Head of caudate nucleus (tissue), 42 donors: ENCODE results near the gene METRN.
A peak's percentile ranks its signal among the peaks of the same experiment; 100 is the strongest.
"Not testable (repeated sequence)": the region's sequence is repeated elsewhere in the genome, so short reads cannot be mapped to it uniquely, and the experiment has no call there.

Source experiments
- DNase-seq, 42 donors: peaks; one replicate each; pipeline versions ENCODE4 v3.0.0 to v3.0.0-alpha.2; 2020 to 2021; ENCODE audit warnings: mixed read lengths in 7 of 42
- intact Hi-C: fragments of 100-400 bp; cut with DNase I; formaldehyde crosslinking; loops from one replicate; pipeline ENCODE4 v1.15.0; 2022

The METRN gene

GRCh38 chr16:740764-741505 lies 26.0 kb downstream of the METRN start, which contains the start of gene CIAO3:
Gene CIAO3 (minus strand): TSS chr16:740997. CDS start chr16:740985, 12 bp downstream.
- DNase-seq = peak; percentile 65 to 95 (median 88)
- intact Hi-C loops = loop anchor here (2.0 kb wide), 1 partner anchor 20 kb away; the partner anchor contains the start of gene ANTKMT

GRCh38 chr16:741986-742629 lies 27.2 kb downstream of the METRN start:
- intact Hi-C loops = loop anchor here (2.0 kb wide), 1 partner anchor 21 kb away; the partner anchor contains the start of gene ANTKMT
- DNase-seq = peak in 1 of 42 donors; percentile 2

- intact Hi-C loops, DNase-seq: not testable (repeated sequence)
Observed at GRCh38 chr16:742894-743293, 28.0 kb downstream of the METRN start.

GRCh38 chr16:743794-744500 lies 29.0 kb downstream of the METRN start:
- DNase-seq = no peak
- intact Hi-C loops = no loop called here

GRCh38 chr16:745739-746138 lies 30.8 kb downstream of the METRN start:
- intact Hi-C loops = no loop called here

GRCh38 chr16:746637-747036 lies 31.7 kb downstream of the METRN start:
- intact Hi-C loops = no loop called here
- no peak for DNase-seq

More at GRCh38 chr16:745739-746138, 30.8 kb downstream of the METRN start:
- DNase-seq = no peak

GRCh38 chr16:747978-748746 lies 33.2 kb downstream of the METRN start:
- intact Hi-C loops = no loop called here
- no peak for DNase-seq

- DNase-seq = no peak
- intact Hi-C loops = no loop called here
Observed at GRCh38 chr16:749010-749409, 34.1 kb downstream of the METRN start.

GRCh38 chr16:750485-750884 lies 35.6 kb downstream of the METRN start:
- no peak for DNase-seq
- intact Hi-C loops = no loop called here

GRCh38 chr16:751152-752006 lies 36.5 kb downstream of the METRN start:
- DNase-seq = peak in 5 of 42 donors; percentile 12 to 41 (median 33)
- intact Hi-C loops = no loop called here

- intact Hi-C loops = no loop called here
- DNase-seq = no peak
Observed at GRCh38 chr16:752007-752312, 37.0 kb downstream of the METRN start.

GRCh38 chr16:754121-754607 lies 39.2 kb downstream of the METRN start:
- DNase-seq, intact Hi-C loops: not testable (repeated sequence)

GRCh38 chr16:754656-755055 lies 39.7 kb downstream of the METRN start:
- no peak for DNase-seq
- intact Hi-C loops = no loop called here

- intact Hi-C loops = no loop called here
- DNase-seq = no peak
Observed at GRCh38 chr16:756428-756827, 41.5 kb downstream of the METRN start.

- intact Hi-C loops = no loop called here
- DNase-seq = no peak
Observed at GRCh38 chr16:759110-759910, 44.4 kb downstream of the METRN start.

GRCh38 chr16:760065-760464 lies 45.1 kb downstream of the METRN start:
- DNase-seq = no peak
- intact Hi-C loops = no loop called here

- no peak for DNase-seq
- intact Hi-C loops = no loop called here
Observed at GRCh38 chr16:760545-761343, 45.8 kb downstream of the METRN start, which contains the start of gene MSLN. Gene MSLN (plus strand): TSS chr16:760734. CDS start chr16:762681, 1,947 bp downstream.
